PC-3 (cell line): ENCODE measurements around the gene TMEM59L. TPM values are rescaled to one million over a fixed set of nuclear protein-coding genes. Genes with fewer than 3 reads are reported as not detected.

Experiments used
- ATAC-seq: fragments of 200-7000 bp; cut with Tn5 transposase; 2 replicates; pipeline ENCODE4 v1.9.1; 2020; ENCODE audit warnings: mild to moderate bottlenecking, moderate library complexity
- BruUV-seq: library from RNA; stranded (reverse); fragments of 400-500 nt; replicated peaks from 2 replicates; lab custom pipeline; 2021; lab: Mats Ljungman, UMichigan
- CTCF ChIA-PET: fragments of 300-600 bp; sonication (Branson Sonifier 250); formaldehyde crosslinking; loops from one replicate; lab custom pipeline; 2022; ENCODE audit warnings: antibody characterized with exemption; lab: Charles Lee
- POLR2A ChIA-PET: fragments of 300-600 bp; sonication (Branson Sonifier 250); formaldehyde crosslinking; loops from one replicate; lab custom pipeline; 2022; ENCODE audit warnings: antibody characterized with exemption; ENCODE audit not compliant: unreplicated experiment; lab: Charles Lee
- DNase-seq: peaks from one replicate; pipeline ENCODE4 v3.0.0-alpha.2; 2015
- H2AFZ ChIP-seq: fragments of 300-600 bp; sonication (generic); 2 replicates; pipeline ENCODE4 v1.6.0; 2016; ENCODE audit warnings: antibody characterized with exemption, low read length
- H3F3A ChIP-seq: fragments of 300-600 bp; sonication (generic); one replicate; pipeline ENCODE4 v1.6.0; 2017; ENCODE audit warnings: antibody characterized with exemption, low read length, control low read depth, mild to moderate bottlenecking; ENCODE audit not compliant: unreplicated experiment
- H3K27ac ChIP-seq: fragments of 300-600 bp; sonication (generic); 2 replicates; pipeline ENCODE4 v1.5.1; 2016; ENCODE audit warnings: mild to moderate bottlenecking, low read length
- H3K27me3 ChIP-seq: fragments of 300-600 bp; sonication (generic); 2 replicates; pipeline ENCODE4 v1.6.1; 2016; ENCODE audit warnings: low read length, mixed read lengths
- H3K36me3 ChIP-seq: fragments of 300-600 bp; sonication (generic); 2 replicates; pipeline ENCODE4 v1.6.1; 2016; ENCODE audit warnings: low read depth, mixed run types, low read length, mixed read lengths
- H3K4me1 ChIP-seq: fragments of 300-600 bp; sonication (generic); 2 replicates; pipeline ENCODE4 v1.5.1; 2016; ENCODE audit warnings: low read length; ENCODE audit not compliant: insufficient read depth
- H3K4me2 ChIP-seq: fragments of 300-600 bp; sonication (generic); 2 replicates; pipeline ENCODE4 v1.6.0; 2016; ENCODE audit warnings: low read length
- H3K4me3 ChIP-seq: fragments of 300-600 bp; sonication (generic); 2 replicates; pipeline ENCODE4 v1.5.1; 2016; ENCODE audit warnings: mild to moderate bottlenecking, low read length, mixed read lengths
- H3K79me2 ChIP-seq: fragments of 300-600 bp; sonication (generic); 2 replicates; pipeline ENCODE4 v1.6.1; 2017; ENCODE audit warnings: low read length, mixed read lengths
- H3K9ac ChIP-seq: fragments of 300-600 bp; sonication (generic); 2 replicates; pipeline ENCODE4 v1.6.0; 2016; ENCODE audit warnings: mild to moderate bottlenecking, low read length
- H3K9me2 ChIP-seq: fragments of 300-600 bp; sonication (generic); replicated peaks from 2 replicates; pipeline ENCODE4 v1.6.1; 2016; ENCODE audit warnings: mixed run types, low read length, mixed read lengths
- H3K9me3 ChIP-seq: fragments of 300-600 bp; sonication (generic); 2 replicates; pipeline ENCODE4 v1.6.1; 2016; ENCODE audit warnings: low read length, mixed read lengths
- H4K20me1 ChIP-seq: fragments of 300-600 bp; sonication (generic); 2 replicates; pipeline ENCODE4 v1.6.1; 2016; ENCODE audit warnings: low read length, mixed read lengths
- EZH2 ChIP-seq: fragments of 300-600 bp; sonication (generic); IDR thresholded peaks from one replicate; pipeline ENCODE4 v1.6.1; 2017; ENCODE audit warnings: antibody characterized with exemption, mild to moderate bottlenecking, low read length; ENCODE audit not compliant: unreplicated experiment
- EZH2phosphoT487 ChIP-seq: fragments of 300-600 bp; sonication (generic); IDR thresholded peaks from 2 replicates; pipeline ENCODE4 v1.6.1; 2018; ENCODE audit warnings: mild to moderate bottlenecking, antibody characterized with exemption, low read length, borderline replicate concordance
- intact Hi-C: fragments of 100-400 bp; cut with micrococcal nuclease; formaldehyde crosslinking; loops from 2 replicates; pipeline ENCODE4 v1.9.0; 2023
- total RNA-seq: library from RNA; depleted of rRNA; stranded (reverse); fragments of >200 nt; gene quantifications from 2 replicates; pipeline ENCODE4 v1.2.3, GENCODE V29; 2014
- TF ChIP-seq, protein P1 (sequence below): fragments of 300-600 bp; sonication (generic); conservative IDR thresholded peaks from 2 replicates; pipeline ENCODE4 v1.5.1; 2017; ENCODE audit warnings: antibody characterized with exemption, low read depth, mild to moderate bottlenecking, low read length

The TMEM59L gene
- total RNA-seq, 1 experiment from 2014 or later, result 0.44 TPM

DNA sequence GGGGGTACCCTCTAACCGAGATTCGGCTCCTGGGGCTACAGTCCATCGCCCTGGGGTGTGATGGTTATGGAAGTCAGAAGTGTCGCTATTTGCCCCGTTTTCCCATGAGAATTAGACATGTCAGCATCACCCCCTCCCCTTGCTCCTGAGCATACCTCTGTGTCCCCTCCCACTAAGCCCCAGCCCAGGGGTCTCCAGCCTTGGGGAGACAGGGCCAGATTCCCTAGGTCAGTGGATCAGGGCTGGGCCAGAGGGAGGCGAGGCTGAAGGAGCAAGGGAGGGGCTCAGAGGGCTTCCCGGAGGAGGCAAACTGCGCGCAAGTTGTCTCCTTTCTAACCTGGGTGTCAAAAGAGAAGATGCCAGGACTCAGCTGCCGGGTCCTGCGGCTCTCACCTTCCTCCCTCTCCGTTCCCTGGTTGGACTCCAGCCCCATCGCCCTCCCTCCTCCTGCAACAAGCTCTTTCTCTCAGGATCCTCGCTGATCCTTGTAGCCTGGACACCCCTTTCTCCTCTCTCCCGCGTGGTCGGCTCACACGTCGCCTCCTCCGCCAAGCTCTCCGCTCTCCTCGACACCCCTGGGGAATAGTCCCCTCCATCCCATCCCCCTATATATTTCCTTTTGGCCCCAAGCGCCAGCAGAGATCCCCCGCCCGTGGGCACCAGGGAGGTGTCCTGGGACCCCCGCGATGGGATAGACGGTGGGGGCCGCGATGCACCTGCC, 459 bp upstream of the TMEM59L start:
- peaks cover 9% of the 10 kb centered on the region; the same call in 1 of the 2 replicates for H3K4me1 ChIP-seq
- H3K4me3 ChIP-seq, result peak overlapping the region; percentile 42; the same call in 1 of the 2 replicates
- CTCF ChIA-PET, result no interaction called here

DNA sequence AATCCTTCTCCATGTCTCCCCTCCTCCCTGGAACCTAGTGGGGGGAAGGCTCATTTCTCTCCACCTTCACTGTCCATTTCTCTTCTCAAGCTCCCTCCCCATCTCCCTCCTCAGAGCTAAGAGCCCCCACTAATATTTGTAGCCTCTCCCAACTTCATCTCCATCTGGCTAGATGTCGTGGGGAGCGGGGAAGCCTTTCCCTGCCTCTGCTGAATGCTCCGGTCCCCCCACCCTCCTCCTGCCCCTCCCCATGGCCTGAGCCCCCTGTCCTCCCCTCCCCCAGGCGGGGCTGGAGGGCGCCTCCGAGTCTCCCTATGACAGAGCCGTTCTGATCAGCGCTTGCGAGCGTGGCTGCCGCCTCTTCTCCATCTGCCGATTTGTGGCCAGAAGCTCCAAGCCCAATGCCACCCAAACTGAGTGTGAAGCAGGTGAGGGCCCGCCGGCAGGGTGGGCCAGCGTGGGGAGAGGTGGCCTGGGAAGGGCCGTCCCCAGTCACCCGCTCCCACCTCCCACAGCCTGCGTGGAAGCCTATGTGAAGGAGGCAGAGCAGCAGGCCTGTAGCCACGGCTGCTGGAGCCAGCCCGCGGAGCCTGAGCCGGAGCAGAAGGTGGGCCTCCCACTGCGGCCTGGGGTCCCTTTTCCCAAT, 1.0 kb downstream of the TMEM59L start:
- POLR2A ChIA-PET, result no interaction called here
- peaks cover 9% of the 10 kb centered on the region; the same call in 1 of the 2 replicates for H3K4me1 ChIP-seq
- no TSS peak for BruUV-seq
- no peak for ATAC-seq
- H3K27me3 ChIP-seq, result peaks cover 59% of the 10 kb centered on the region
- H2AFZ ChIP-seq, result no peak overlapping the region
- no peaks in the 10 kb centered on the region for H3K9me2 ChIP-seq
- no peak overlapping the region for H3K9ac ChIP-seq
- CTCF ChIA-PET, result no interaction called here
- no peaks in the 10 kb centered on the region for H3K36me3 ChIP-seq
- H3K79me2 ChIP-seq, result no peaks in the 10 kb centered on the region
- peaks cover 2% of the 10 kb centered on the region for H3F3A ChIP-seq
- no peaks in the 10 kb centered on the region for H3K9me3 ChIP-seq
- no peak for DNase-seq
- no peak for TF ChIP-seq EZH2
- TF ChIP-seq, protein P1, sequence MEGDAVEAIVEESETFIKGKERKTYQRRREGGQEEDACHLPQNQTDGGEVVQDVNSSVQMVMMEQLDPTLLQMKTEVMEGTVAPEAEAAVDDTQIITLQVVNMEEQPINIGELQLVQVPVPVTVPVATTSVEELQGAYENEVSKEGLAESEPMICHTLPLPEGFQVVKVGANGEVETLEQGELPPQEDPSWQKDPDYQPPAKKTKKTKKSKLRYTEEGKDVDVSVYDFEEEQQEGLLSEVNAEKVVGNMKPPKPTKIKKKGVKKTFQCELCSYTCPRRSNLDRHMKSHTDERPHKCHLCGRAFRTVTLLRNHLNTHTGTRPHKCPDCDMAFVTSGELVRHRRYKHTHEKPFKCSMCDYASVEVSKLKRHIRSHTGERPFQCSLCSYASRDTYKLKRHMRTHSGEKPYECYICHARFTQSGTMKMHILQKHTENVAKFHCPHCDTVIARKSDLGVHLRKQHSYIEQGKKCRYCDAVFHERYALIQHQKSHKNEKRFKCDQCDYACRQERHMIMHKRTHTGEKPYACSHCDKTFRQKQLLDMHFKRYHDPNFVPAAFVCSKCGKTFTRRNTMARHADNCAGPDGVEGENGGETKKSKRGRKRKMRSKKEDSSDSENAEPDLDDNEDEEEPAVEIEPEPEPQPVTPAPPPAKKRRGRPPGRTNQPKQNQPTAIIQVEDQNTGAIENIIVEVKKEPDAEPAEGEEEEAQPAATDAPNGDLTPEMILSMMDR, result no peak
- TF ChIP-seq EZH2phosphoT487, result no peak
- no peak overlapping the region for H3K4me2 ChIP-seq
- H3K27ac ChIP-seq, result no peak overlapping the region
- H4K20me1 ChIP-seq, result no peaks in the 10 kb centered on the region
- H3K4me3 ChIP-seq, result no peak overlapping the region
- intact Hi-C loops, result no loop called here

More for the DNA sequence above, 459 bp upstream of the TMEM59L start:
- Histone ChIP-seq H2AFZ (no peak overlapping the region), H3K9me2 (no peaks in the 10 kb centered on the region), H3K79me2 (no peaks in the 10 kb centered on the region), H3K27ac (no peak overlapping the region), H4K20me1 (no peaks in the 10 kb centered on the region), H3K36me3 (no peaks in the 10 kb centered on the region), H3K4me2 (peak overlapping the region; percentile 56), H3F3A (peaks cover 5% of the 10 kb centered on the region), H3K27me3 (peaks cover 74% of the 10 kb centered on the region), H3K9me3 (no peaks in the 10 kb centered on the region), H3K9ac (no peak overlapping the region)
- BruUV-seq, result no TSS peak
- intact Hi-C loops, result no loop called here
- POLR2A ChIA-PET, result no interaction called here
- TF ChIP-seq EZH2, result peak; percentile 79
- TF ChIP-seq, protein P1, result no peak
- 0 out of 2 replicates have a peak, but pooled peaks have one; percentile 17 for TF ChIP-seq EZH2phosphoT487
- DNase-seq (no peak), ATAC-seq (no peak)

DNA sequence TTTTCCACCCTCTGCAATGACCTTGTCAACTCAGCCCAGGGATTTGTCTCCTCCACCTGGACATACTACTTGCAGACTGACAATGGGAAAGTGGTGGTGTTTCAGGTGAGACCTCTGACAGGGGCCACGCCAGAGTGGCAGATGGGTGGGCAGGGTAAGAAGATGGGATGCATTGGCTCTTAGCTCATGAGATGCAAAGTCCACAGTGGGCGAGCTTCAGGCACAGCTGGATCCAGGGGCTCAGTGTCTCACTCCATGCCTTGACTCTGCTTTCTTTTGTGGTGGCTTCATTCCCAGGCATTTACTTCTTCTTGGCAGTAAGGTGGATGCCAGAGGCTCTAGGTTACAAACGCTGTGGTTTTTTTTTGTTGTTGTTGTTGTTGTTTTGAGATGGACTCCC, 3.4 kb downstream of the TMEM59L start:
- CTCF ChIA-PET, result no interaction called here

More for the DNA sequence above, 3.4 kb downstream of the TMEM59L start:
- no peak overlapping the region for H3K4me3 ChIP-seq
- no peak overlapping the region for H3K27ac ChIP-seq
- no TSS peak for BruUV-seq
- no peaks in the 10 kb centered on the region for H4K20me1 ChIP-seq
- DNase-seq (no peak), ATAC-seq (no peak)
- H3K9me2 ChIP-seq, result no peaks in the 10 kb centered on the region
- H3K9ac ChIP-seq, result no peak overlapping the region
- peaks cover 9% of the 10 kb centered on the region; the same call in 1 of the 2 replicates for H3K4me1 ChIP-seq
- H2AFZ ChIP-seq, result no peak overlapping the region
- POLR2A ChIA-PET, result no interaction called here
- H3F3A ChIP-seq, result no peaks in the 10 kb centered on the region
- no peak for TF ChIP-seq EZH2phosphoT487
- TF ChIP-seq, protein P1, result no peak
- TF ChIP-seq EZH2, result no peak
- no peak overlapping the region for H3K4me2 ChIP-seq
- no peaks in the 10 kb centered on the region for H3K36me3 ChIP-seq
- no peaks in the 10 kb centered on the region for H3K79me2 ChIP-seq
- intact Hi-C loops, result no loop called here
- peaks cover 36% of the 10 kb centered on the region for H3K27me3 ChIP-seq
- no peaks in the 10 kb centered on the region for H3K9me3 ChIP-seq
